ENCODE measurements around the gene ST14.

The ST14 gene

GRCh38 chr11:130234315-130234714, 74.7 kb downstream of the ST14 start (continued):
- no peak for TF ChIP-seq ZNF645 (tag by site-specific recombination; IDR thresholded peaks at IDR 0.05)

GRCh38 chr11:130237282-130238006, 77.9 kb downstream of the ST14 start:
- H3K36me3 ChIP-seq (ENCODE audit: control insufficient read depth in 2 of 2, insufficient read depth in 1 of 2, low read length in 2 of 2), result peaks cover 0 to 42% of the 10 kb centered on the region in 2 experiments

GRCh38 chr11:130241713-130242112, 82.1 kb downstream of the ST14 start:
- no peak overlapping the region for H3K27ac ChIP-seq (ENCODE audit: extremely low read depth, low read depth, low read length)
- H3K4me1 ChIP-seq (ENCODE audit: control insufficient read depth, insufficient read depth, low read length), result peaks cover 3% of the 10 kb centered on the region; the same call in 1 of the 2 replicates
- H3K9me3 ChIP-seq (ENCODE audit: control insufficient read depth, insufficient read depth, low read depth, low read length), result no peaks in the 10 kb centered on the region
- TF ChIP-seq ZNF175 (tag by site-specific recombination; IDR thresholded peaks at IDR 0.05), result no peak
- TF ChIP-seq ZSCAN23 (tag by site-specific recombination; IDR thresholded peaks at IDR 0.05), result no peak
- no peak for TF ChIP-seq ZNF701 (tag by site-specific recombination; IDR thresholded peaks at IDR 0.05)
- TF ChIP-seq SETDB1 (IDR thresholded peaks at IDR 0.05; ENCODE audit: insufficient read length, low read length), result no peak
- no peak for TF ChIP-seq ZNF704 (tag by site-specific recombination; IDR thresholded peaks at IDR 0.05)
- no peak for TF ChIP-seq GLIS2 (tag by site-specific recombination; IDR thresholded peaks at IDR 0.05)
- no peak for TF ChIP-seq ZNF133 (tag by site-specific recombination; IDR thresholded peaks at IDR 0.05)
- POLR2A ChIA-PET, result no interaction called here
- peaks cover 0 to 27% of the 10 kb centered on the region in 2 experiments; a peak in 1 of 3 replicates for H3K36me3 ChIP-seq (ENCODE audit: control insufficient read depth in 2 of 2, insufficient read depth in 1 of 2, low read length in 2 of 2)
- CTCF ChIA-PET, result interaction anchor here (0.6 kb wide), 1 partner anchor 26 kb away, joined by 3 read pairs; no protein-coding TSS in a partner anchor
- no peak overlapping the region for H3K4me3 ChIP-seq (ENCODE audit: low read depth, low read length)

More at GRCh38 chr11:130237282-130238006, 77.9 kb downstream of the ST14 start:
- Histone ChIP-seq H3K4me1 (ENCODE audit: control insufficient read depth, insufficient read depth, low read length) (no peaks in the 10 kb centered on the region), H3K27ac (ENCODE audit: extremely low read depth, low read depth, low read length) (no peak overlapping the region), H3K9me3 (ENCODE audit: control insufficient read depth, insufficient read depth, low read depth, low read length) (no peaks in the 10 kb centered on the region), H3K4me3 (ENCODE audit: low read depth, low read length) (no peak overlapping the region)
- CTCF ChIA-PET, result interaction anchor here (1.3 kb wide), 1 partner anchor 25 kb away, joined by 3 read pairs; no protein-coding TSS in a partner anchor
- no peak for TF ChIP-seq SP2 (tag by site-specific recombination; IDR thresholded peaks at IDR 0.05)
- TF ChIP-seq ZFP69B (tag by site-specific recombination; IDR thresholded peaks at IDR 0.05), result no peak
- TF ChIP-seq SP3 (tag by site-specific recombination; IDR thresholded peaks at IDR 0.05), result no peak
- no peak for TF ChIP-seq ZNF2 (tag by site-specific recombination; IDR thresholded peaks at IDR 0.05)
- TF ChIP-seq ZNF529 (tag by site-specific recombination; IDR thresholded peaks at IDR 0.05; ENCODE audit: insufficient replicate concordance), result no peak
- no peak for TF ChIP-seq ZNF544 (tag by site-specific recombination; IDR thresholded peaks at IDR 0.05)
- TF ChIP-seq SCRT2 (tag by site-specific recombination; IDR thresholded peaks at IDR 0.05), result no peak
- no peak for TF ChIP-seq ZFP37 (tag by site-specific recombination; IDR thresholded peaks at IDR 0.05)
- no peak for TF ChIP-seq ZNF629 (tag by site-specific recombination; IDR thresholded peaks at IDR 0.05)
- no peak for TF ChIP-seq HOXD13 (CRISPR knock-in tag; IDR thresholded peaks at IDR 0.05; ENCODE audit: borderline replicate concordance)
- no peak for TF ChIP-seq ZNF211 (tag by site-specific recombination; IDR thresholded peaks at IDR 0.05; ENCODE audit: low read depth)
- no peak for TF ChIP-seq PATZ1 (tag by site-specific recombination; IDR thresholded peaks at IDR 0.05)
- TF ChIP-seq ZNF266 (tag by site-specific recombination; IDR thresholded peaks at IDR 0.05; ENCODE audit: low read depth), result no peak
- no peak for TF ChIP-seq ZNF416 (tag by site-specific recombination; IDR thresholded peaks at IDR 0.05)
- no peak for TF ChIP-seq KLF8 (tag by site-specific recombination; IDR thresholded peaks at IDR 0.05)
- no peak for TF ChIP-seq ZNF10 (tag by site-specific recombination; IDR thresholded peaks at IDR 0.05)
- TF ChIP-seq ZNF184 (tag by site-specific recombination; IDR thresholded peaks at IDR 0.05), result no peak
- TF ChIP-seq AEBP2 (tag by site-specific recombination; IDR thresholded peaks at IDR 0.05; ENCODE audit: borderline replicate concordance), result no peak
- POLR2A ChIA-PET, result no interaction called here
